ENCODE measurements around the gene GPR35. TPM values are rescaled to one million over a fixed set of nuclear protein-coding genes. Genes with fewer than 3 reads are reported as not detected.

GPR35 gene
- total RNA-seq, 3 donors from 2014 or later, result 47.1 to 132 (median 76.8) TPM

DNA sequence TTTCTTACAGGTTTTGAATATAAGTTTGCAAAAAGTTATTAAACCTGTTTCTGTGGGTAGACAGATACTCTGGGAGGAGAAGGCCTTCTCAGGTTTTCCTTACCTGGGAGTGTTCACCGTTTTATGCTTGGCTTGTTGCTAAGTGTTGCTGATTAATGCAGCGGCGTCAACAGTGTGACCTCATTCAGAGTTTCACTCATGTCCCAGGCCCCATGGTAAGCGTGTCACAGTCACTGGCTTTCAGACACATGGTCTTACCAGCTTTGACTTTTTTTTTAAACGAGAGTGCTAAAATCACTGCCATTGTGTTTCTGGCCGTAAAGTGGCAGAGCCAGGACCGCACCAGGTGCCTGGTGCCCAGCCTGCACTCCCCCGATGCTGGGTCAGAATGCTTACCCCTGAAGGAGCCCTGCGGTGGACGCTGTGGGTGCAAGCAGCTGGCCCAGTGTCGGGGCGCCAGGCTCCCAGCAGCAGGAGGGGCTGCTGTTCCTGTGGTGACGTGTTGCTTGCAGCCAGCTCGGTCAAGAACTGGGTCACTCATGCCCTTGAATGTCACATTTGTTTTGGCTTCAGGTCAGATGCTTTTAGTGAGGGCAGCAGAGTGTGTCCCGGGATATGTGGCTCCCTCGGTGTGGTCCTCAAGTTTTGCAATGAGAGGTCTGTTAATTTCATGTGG lies 35.3 kb upstream of the GPR35 start:
- Histone ChIP-seq H3K4me1 (ENCODE audit: low read depth) (peaks cover 19% of the 10 kb centered on the region), H3K9me3 (no peaks in the 10 kb centered on the region), H3K36me3 (ENCODE audit: low read depth) (no peaks in the 10 kb centered on the region), H3K4me3 (no peak overlapping the region)
- TF ChIP-seq, protein P1, sequence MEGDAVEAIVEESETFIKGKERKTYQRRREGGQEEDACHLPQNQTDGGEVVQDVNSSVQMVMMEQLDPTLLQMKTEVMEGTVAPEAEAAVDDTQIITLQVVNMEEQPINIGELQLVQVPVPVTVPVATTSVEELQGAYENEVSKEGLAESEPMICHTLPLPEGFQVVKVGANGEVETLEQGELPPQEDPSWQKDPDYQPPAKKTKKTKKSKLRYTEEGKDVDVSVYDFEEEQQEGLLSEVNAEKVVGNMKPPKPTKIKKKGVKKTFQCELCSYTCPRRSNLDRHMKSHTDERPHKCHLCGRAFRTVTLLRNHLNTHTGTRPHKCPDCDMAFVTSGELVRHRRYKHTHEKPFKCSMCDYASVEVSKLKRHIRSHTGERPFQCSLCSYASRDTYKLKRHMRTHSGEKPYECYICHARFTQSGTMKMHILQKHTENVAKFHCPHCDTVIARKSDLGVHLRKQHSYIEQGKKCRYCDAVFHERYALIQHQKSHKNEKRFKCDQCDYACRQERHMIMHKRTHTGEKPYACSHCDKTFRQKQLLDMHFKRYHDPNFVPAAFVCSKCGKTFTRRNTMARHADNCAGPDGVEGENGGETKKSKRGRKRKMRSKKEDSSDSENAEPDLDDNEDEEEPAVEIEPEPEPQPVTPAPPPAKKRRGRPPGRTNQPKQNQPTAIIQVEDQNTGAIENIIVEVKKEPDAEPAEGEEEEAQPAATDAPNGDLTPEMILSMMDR (IDR thresholded peaks at IDR 0.05), result no peak
- DNase-seq, result peak in 2 of 3 donors; percentile 20 to 30
- ATAC-seq, result no peak
- intact Hi-C loops (cut with DNase I, micrococcal nuclease), result no loop called here

DNA sequence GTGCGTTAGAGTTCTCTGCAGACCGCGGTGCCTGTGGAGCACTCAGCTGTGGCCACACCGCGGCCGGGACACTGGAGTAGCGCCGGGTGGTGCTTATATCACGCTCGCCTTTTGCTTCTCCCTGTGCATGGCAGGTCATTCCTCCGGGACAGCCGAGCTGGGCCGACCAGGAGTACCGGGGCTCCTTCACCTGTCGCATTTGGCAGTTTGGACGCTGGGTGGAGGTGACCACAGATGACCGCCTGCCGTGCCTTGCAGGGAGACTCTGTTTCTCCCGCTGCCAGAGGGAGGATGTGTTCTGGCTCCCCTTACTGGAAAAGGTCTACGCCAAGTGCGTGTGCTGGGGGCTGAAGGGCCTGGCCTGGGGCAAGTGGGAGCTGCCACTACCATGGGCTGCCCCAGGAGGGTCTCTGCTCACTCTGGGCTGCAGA lies 34.6 kb upstream of the GPR35 start:
- ATAC-seq (no peak), DNase-seq (peak in 1 of 3 donors; percentile 45)
- intact Hi-C loops (cut with DNase I, micrococcal nuclease), result no loop called here
- Histone ChIP-seq H3K4me1 (ENCODE audit: low read depth) (peaks cover 14% of the 10 kb centered on the region), H3K36me3 (ENCODE audit: low read depth) (no peaks in the 10 kb centered on the region), H3K9me3 (no peaks in the 10 kb centered on the region), H3K4me3 (no peak overlapping the region)
- TF ChIP-seq, protein P1 (IDR thresholded peaks at IDR 0.05), result no peak

DNA sequence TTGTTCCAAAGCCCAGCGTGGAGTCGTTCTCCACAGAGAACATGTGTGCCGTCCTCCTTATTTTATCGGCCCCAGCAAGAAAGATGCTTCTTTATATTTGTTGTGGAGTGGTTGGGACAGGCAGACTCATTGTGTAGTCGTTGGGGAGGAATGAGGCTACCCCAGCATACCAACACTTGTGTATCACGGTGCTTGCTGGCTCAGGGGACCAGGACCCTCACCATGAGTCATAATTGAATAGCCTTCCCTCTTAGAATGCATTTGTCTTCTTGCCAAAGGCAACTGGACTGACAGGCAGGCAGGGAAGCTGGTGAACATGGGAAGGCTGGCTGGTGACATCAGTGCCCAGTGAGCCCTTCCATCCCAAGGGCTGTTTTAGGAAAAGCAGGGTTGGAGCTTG lies 34.1 kb upstream of the GPR35 start:
- DNase-seq (no peak), ATAC-seq (no peak)
- Histone ChIP-seq H3K36me3 (ENCODE audit: low read depth) (no peaks in the 10 kb centered on the region), H3K4me1 (ENCODE audit: low read depth) (peaks cover 14% of the 10 kb centered on the region), H3K4me3 (no peak overlapping the region), H3K9me3 (no peaks in the 10 kb centered on the region)
- intact Hi-C loops (cut with DNase I, micrococcal nuclease), result no loop called here
- TF ChIP-seq, protein P1 (IDR thresholded peaks at IDR 0.05), result no peak

DNA sequence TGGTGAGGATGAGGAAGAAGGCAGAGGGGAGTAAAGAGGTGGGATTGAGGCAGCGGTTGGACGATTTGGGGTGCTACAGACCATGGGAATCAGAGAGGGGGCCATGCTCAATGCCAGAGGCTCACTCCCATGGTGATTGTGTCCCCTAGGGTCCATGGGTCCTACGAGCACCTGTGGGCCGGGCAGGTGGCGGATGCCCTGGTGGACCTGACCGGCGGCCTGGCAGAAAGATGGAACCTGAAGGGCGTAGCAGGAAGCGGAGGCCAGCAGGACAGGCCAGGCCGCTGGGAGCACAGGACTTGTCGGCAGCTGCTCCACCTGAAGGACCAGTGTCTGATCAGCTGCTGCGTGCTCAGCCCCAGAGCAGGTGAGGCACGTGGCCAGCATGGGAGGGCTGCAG lies 33.5 kb upstream of the GPR35 start:
- H3K4me3 ChIP-seq, result no peak overlapping the region
- H3K36me3 ChIP-seq (ENCODE audit: low read depth), result no peaks in the 10 kb centered on the region
- H3K4me1 ChIP-seq (ENCODE audit: low read depth), result peaks cover 14% of the 10 kb centered on the region
- ATAC-seq, result no peak
- TF ChIP-seq, protein P1 (IDR thresholded peaks at IDR 0.05), result no peak
- DNase-seq, result peak in 1 of 3 donors; percentile 27
- intact Hi-C loops (cut with DNase I, micrococcal nuclease), result no loop called here
- no peaks in the 10 kb centered on the region for H3K9me3 ChIP-seq

DNA sequence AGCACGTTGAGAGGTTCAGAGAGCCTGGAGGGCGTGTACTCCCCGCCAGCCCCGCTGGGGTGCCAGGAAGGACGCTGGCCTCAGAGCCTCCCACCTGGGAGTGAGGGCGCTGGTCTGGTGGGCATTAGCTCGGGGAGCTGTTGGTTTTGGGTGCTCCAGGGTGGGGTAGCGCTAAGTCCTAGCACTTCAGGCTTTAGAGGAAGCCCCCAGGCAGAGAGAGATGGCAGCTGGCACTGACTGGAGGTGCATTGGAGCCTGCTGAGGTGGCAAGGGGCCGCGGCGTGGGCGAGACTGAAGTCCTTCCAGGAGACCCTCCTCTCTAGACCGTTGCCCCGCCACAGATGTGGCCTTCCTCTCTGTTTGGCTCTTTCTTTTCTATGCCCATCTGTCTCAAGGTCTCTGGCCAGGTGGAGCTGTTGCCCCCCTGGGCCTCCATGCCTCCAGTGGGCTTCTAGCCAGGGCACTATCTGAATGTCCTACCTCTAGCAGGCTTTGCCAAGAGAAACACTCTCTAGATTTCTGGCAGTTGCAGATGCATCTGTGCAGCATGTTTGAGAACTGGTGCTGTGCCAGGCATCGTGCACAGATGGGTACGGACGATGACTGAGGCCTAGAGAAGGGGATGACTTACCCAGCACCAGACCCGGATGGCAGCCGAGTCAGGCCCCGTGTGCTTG lies 32.1 kb upstream of the GPR35 start:
- Histone ChIP-seq H3K9me3 (no peaks in the 10 kb centered on the region), H3K36me3 (ENCODE audit: low read depth) (no peaks in the 10 kb centered on the region), H3K4me1 (ENCODE audit: low read depth) (peaks cover 4% of the 10 kb centered on the region), H3K4me3 (no peak overlapping the region)
- ATAC-seq (no peak), DNase-seq (peak in 1 of 3 donors; percentile 35)
- TF ChIP-seq, protein P1 (IDR thresholded peaks at IDR 0.05), result no peak
- intact Hi-C loops (cut with DNase I, micrococcal nuclease), result no loop called here

All from mucosa of descending colon (tissue), 3 donors.